ENCODE results near the gene ASIC4. TPM values are rescaled to one million over a fixed set of nuclear protein-coding genes. Genes with fewer than 3 reads are reported as not detected.

The ASIC4 gene
- total RNA-seq, 3 donors from 2014 or later: 0.08 TPM; not detected in 2

GRCh38 chr2:219538504-219538951 lies 24.2 kb downstream of the ASIC4 start:
- peaks cover 2% of the 10 kb centered on the region for H3K27me3 Mint-ChIP-seq (ENCODE audit: low read depth)
- H3K4me3 Mint-ChIP-seq: no peak overlapping the region
- H3K4me1 Mint-ChIP-seq (ENCODE audit: low read depth): peaks cover 17% of the 10 kb centered on the region
- no peak for ATAC-seq
- peaks cover 15% of the 10 kb centered on the region for H3K36me3 Mint-ChIP-seq (ENCODE audit: insufficient read depth)
- no peaks in the 10 kb centered on the region for H3K9me3 Mint-ChIP-seq
- no peak for DNase-seq

GRCh38 chr2:219538956-219539788 lies 24.9 kb downstream of the ASIC4 start:
- ATAC-seq (no peak), DNase-seq (no peak)
- Mint-ChIP-seq H3K4me3 (no peak overlapping the region), H3K9me3 (no peaks in the 10 kb centered on the region), H3K36me3 (ENCODE audit: insufficient read depth) (peaks cover 15% of the 10 kb centered on the region), H3K27me3 (ENCODE audit: low read depth) (no peaks in the 10 kb centered on the region), H3K4me1 (ENCODE audit: low read depth) (peaks cover 18% of the 10 kb centered on the region)

GRCh38 chr2:219539926-219540678 lies 25.8 kb downstream of the ASIC4 start:
- ATAC-seq (no peak), DNase-seq (no peak)
- H3K36me3 Mint-ChIP-seq (ENCODE audit: insufficient read depth): peaks cover 15% of the 10 kb centered on the region
- no peaks in the 10 kb centered on the region for H3K9me3 Mint-ChIP-seq
- no peak overlapping the region for H3K4me3 Mint-ChIP-seq
- no peaks in the 10 kb centered on the region for H3K27me3 Mint-ChIP-seq (ENCODE audit: low read depth)
- peaks cover 25% of the 10 kb centered on the region for H3K4me1 Mint-ChIP-seq (ENCODE audit: low read depth)

- H3K4me1 Mint-ChIP-seq (ENCODE audit: low read depth): peaks cover 25% of the 10 kb centered on the region
- no peaks in the 10 kb centered on the region for H3K9me3 Mint-ChIP-seq
- peaks cover 15% of the 10 kb centered on the region for H3K36me3 Mint-ChIP-seq (ENCODE audit: insufficient read depth)
- no peaks in the 10 kb centered on the region for H3K27me3 Mint-ChIP-seq (ENCODE audit: low read depth)
- DNase-seq: no peak
- ATAC-seq: no peak
- H3K4me3 Mint-ChIP-seq: peak overlapping the region; percentile 37
These were observed 26.7 kb downstream of the ASIC4 start for GRCh38 chr2:219540784-219541504.

- Mint-ChIP-seq H3K4me1 (ENCODE audit: low read depth) (peaks cover 25% of the 10 kb centered on the region), H3K4me3 (peak overlapping the region; percentile 62), H3K9me3 (no peaks in the 10 kb centered on the region), H3K36me3 (ENCODE audit: insufficient read depth) (peaks cover 15% of the 10 kb centered on the region), H3K27me3 (ENCODE audit: low read depth) (no peaks in the 10 kb centered on the region)
- peak; percentile 36 to 39 for ATAC-seq
- peak; percentile 84 for DNase-seq
These were observed 27.4 kb downstream of the ASIC4 start for GRCh38 chr2:219541611-219542180.

- DNase-seq (no peak), ATAC-seq (peak; percentile 59 to 61)
- Mint-ChIP-seq H3K4me3 (peak overlapping the region; percentile 89), H3K36me3 (ENCODE audit: insufficient read depth) (peaks cover 15% of the 10 kb centered on the region), H3K4me1 (ENCODE audit: low read depth) (peaks cover 25% of the 10 kb centered on the region), H3K9me3 (no peaks in the 10 kb centered on the region), H3K27me3 (ENCODE audit: low read depth) (no peaks in the 10 kb centered on the region)
These were observed 28.8 kb downstream of the ASIC4 start for GRCh38 chr2:219542931-219543595.

GRCh38 chr2:219543596-219544358 lies 29.5 kb downstream of the ASIC4 start, which contains the start of the genes CHPF and TMEM198:
Gene CHPF (minus strand): TSS chr2:219543809. CDS start chr2:219543538, 271 bp downstream.
Gene TMEM198 (plus strand): TSS chr2:219544028. CDS start chr2:219544728, 700 bp downstream.
- Mint-ChIP-seq H3K9me3 (no peaks in the 10 kb centered on the region), H3K36me3 (ENCODE audit: insufficient read depth) (peaks cover 15% of the 10 kb centered on the region), H3K4me3 (peak within 1 kb of the TSS; percentile 89), H3K27me3 (ENCODE audit: low read depth) (peaks cover 4% of the 10 kb centered on the region), H3K4me1 (ENCODE audit: low read depth) (peaks cover 25% of the 10 kb centered on the region)
- ATAC-seq (peak; percentile 79), DNase-seq (peak; percentile 88)

- Mint-ChIP-seq H3K27me3 (ENCODE audit: low read depth) (peaks cover 4% of the 10 kb centered on the region), H3K9me3 (no peaks in the 10 kb centered on the region), H3K36me3 (ENCODE audit: insufficient read depth) (peaks cover 11% of the 10 kb centered on the region), H3K4me3 (peak overlapping the region; percentile 81), H3K4me1 (ENCODE audit: low read depth) (peaks cover 25% of the 10 kb centered on the region)
- DNase-seq (no peak), ATAC-seq (no peak)
These were observed 30.3 kb downstream of the ASIC4 start for GRCh38 chr2:219544567-219544966.

- no peak for ATAC-seq
- Mint-ChIP-seq H3K4me1 (ENCODE audit: low read depth) (peaks cover 25% of the 10 kb centered on the region), H3K9me3 (no peaks in the 10 kb centered on the region), H3K27me3 (ENCODE audit: low read depth) (peaks cover 5% of the 10 kb centered on the region), H3K36me3 (ENCODE audit: insufficient read depth) (peaks cover 8% of the 10 kb centered on the region), H3K4me3 (peak overlapping the region; percentile 81)
- DNase-seq: no peak
These were observed 31.1 kb downstream of the ASIC4 start for GRCh38 chr2:219545295-219545942.

GRCh38 chr2:219545943-219546352 lies 31.7 kb downstream of the ASIC4 start:
- DNase-seq: no peak
- ATAC-seq: no peak
- no peak overlapping the region for H3K4me3 Mint-ChIP-seq
- peaks cover 10% of the 10 kb centered on the region for H3K27me3 Mint-ChIP-seq (ENCODE audit: low read depth)
- H3K4me1 Mint-ChIP-seq (ENCODE audit: low read depth): peaks cover 25% of the 10 kb centered on the region
- peaks cover 5% of the 10 kb centered on the region for H3K36me3 Mint-ChIP-seq (ENCODE audit: insufficient read depth)
- H3K9me3 Mint-ChIP-seq: no peaks in the 10 kb centered on the region

- no peak for DNase-seq
- no peaks in the 10 kb centered on the region for H3K9me3 Mint-ChIP-seq
- H3K4me1 Mint-ChIP-seq (ENCODE audit: low read depth): peaks cover 16% of the 10 kb centered on the region
- no peak overlapping the region for H3K4me3 Mint-ChIP-seq
- peaks cover 17% of the 10 kb centered on the region for H3K27me3 Mint-ChIP-seq (ENCODE audit: low read depth)
- ATAC-seq: no peak
- H3K36me3 Mint-ChIP-seq (ENCODE audit: insufficient read depth): no peaks in the 10 kb centered on the region
These were observed 33.3 kb downstream of the ASIC4 start for GRCh38 chr2:219547621-219548020.

- Mint-ChIP-seq H3K4me3 (no peak overlapping the region), H3K4me1 (ENCODE audit: low read depth) (peaks cover 16% of the 10 kb centered on the region), H3K9me3 (no peaks in the 10 kb centered on the region), H3K27me3 (ENCODE audit: low read depth) (peaks cover 28% of the 10 kb centered on the region), H3K36me3 (ENCODE audit: insufficient read depth) (no peaks in the 10 kb centered on the region)
- ATAC-seq (no peak), DNase-seq (no peak)
These were observed 34.7 kb downstream of the ASIC4 start for GRCh38 chr2:219548990-219549389.

All from activated T-cell treated with anti-CD3 and anti-CD28 coated beads, Interleukin-2, amount 50 U/mL, for 4 hours (primary cell).